T-helper 1 cell treated with Interleukin-12 subunit alpha and Interleukin-12 subunit beta and Interleukin-4 antibody, amounts not matched to agents 30 μg/mL and 1 μg/mL, for 36 hours (primary cell): ENCODE data around the gene KCTD17.
A peak's percentile ranks its signal among the peaks of the same experiment; 100 is the strongest.

Experiments
- H3K27ac Mint-ChIP-seq: one replicate; pipeline ENCODE4 v1.8.0; 2021; ENCODE audit warnings: mild to moderate bottlenecking, mixed read lengths
- H3K27me3 Mint-ChIP-seq: one replicate; pipeline ENCODE4 v1.8.0; 2021; ENCODE audit warnings: low read depth, mixed read lengths
- H3K36me3 Mint-ChIP-seq: one replicate; pipeline ENCODE4 v1.8.0; 2021; ENCODE audit warnings: low read depth, mixed read lengths
- H3K4me1 Mint-ChIP-seq: one replicate; pipeline ENCODE4 v1.8.0; 2021; ENCODE audit warnings: low read depth, mixed read lengths
- H3K4me3 Mint-ChIP-seq: one replicate; pipeline ENCODE4 v1.8.0; 2021; ENCODE audit warnings: mild to moderate bottlenecking, moderate library complexity, mixed read lengths
- H3K9me3 Mint-ChIP-seq: one replicate; pipeline ENCODE4 v1.8.0; 2021; ENCODE audit warnings: mixed read lengths

Gene KCTD17

DNA sequence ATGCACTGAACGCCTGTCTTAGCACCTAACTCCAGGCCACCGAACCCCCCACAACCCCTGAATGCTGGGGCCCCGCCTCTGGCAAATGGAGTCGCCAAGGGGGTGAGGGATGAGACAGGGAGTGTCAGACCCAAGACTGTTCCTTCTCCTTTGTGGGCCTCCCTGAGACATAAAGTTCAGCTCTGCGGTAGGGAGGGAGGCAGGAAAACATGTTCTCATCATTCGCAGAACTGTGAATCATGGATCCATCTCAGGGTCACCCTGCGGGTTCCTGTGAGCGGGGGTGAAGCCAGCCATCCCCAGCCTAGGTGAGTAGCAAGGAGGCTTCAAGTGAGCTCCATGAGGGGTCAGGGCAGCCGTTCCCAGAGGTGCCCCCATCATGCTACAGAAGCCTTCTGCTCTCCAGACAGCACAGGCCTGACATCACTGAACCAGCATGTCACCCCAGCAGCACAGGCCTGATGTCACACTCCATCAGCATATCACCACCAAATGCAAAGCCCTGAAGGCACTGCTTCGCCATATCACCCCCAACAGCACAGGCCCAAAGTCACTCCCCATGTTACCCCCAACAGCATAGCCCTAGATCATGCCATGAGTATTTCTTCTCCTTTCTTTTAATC lies 30.8 kb downstream of the KCTD17 start:
- peak overlapping the region; percentile 97 for H3K27ac Mint-ChIP-seq
- no peaks in the 10 kb centered on the region for H3K27me3 Mint-ChIP-seq
- H3K36me3 Mint-ChIP-seq: peaks cover 7% of the 10 kb centered on the region
- H3K4me3 Mint-ChIP-seq: peak overlapping the region; percentile 0
- H3K9me3 Mint-ChIP-seq: no peaks in the 10 kb centered on the region
- peaks cover 56% of the 10 kb centered on the region for H3K4me1 Mint-ChIP-seq

DNA sequence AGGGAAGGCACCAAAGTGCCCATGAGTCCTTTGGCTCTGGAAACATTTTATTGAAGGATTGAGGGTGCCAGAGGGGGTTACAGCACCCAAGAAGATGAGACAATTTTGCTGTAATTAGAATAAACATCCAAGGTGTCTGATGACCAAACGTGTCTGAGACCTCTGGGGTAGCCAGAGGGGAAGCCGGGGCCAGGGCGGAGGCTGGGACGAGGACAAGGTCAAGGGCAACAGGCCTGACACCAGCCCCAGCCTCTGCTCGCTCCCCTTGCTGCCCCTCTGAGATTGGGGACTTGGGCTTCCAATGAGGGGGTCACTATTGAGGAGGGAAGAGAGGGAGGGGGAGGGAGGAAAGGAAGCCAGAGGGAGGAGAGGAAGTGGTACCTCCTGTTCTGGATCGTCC lies 32.4 kb downstream of the KCTD17 start:
- H3K9me3 Mint-ChIP-seq: no peaks in the 10 kb centered on the region
- no peaks in the 10 kb centered on the region for H3K27me3 Mint-ChIP-seq
- peak overlapping the region; percentile 83 for H3K27ac Mint-ChIP-seq
- peaks cover 57% of the 10 kb centered on the region for H3K4me1 Mint-ChIP-seq
- peaks cover 7% of the 10 kb centered on the region for H3K36me3 Mint-ChIP-seq
- no peak overlapping the region for H3K4me3 Mint-ChIP-seq

DNA sequence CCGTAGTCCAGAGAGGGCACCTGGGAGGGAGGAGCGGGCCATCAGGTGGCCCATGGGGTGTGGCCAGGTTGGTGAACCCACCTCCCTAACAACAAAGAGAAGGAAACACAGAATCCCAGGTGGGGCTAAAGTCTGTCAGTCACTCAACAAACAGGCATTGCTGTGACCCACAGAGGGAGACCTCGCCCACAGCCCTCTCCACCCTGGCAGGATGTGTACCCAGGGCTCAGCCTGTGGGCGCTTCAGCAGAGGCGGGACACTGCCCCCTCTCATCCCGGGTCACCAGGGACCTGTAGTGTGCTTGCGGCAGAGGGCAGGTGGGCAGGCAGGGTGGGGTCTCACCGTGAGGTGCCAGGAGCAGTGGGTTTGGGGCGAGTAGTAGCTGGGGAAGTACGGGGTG lies 32.8 kb downstream of the KCTD17 start:
- no peaks in the 10 kb centered on the region for H3K9me3 Mint-ChIP-seq
- peaks cover 7% of the 10 kb centered on the region for H3K36me3 Mint-ChIP-seq
- H3K27ac Mint-ChIP-seq: peak overlapping the region; percentile 15
- H3K4me3 Mint-ChIP-seq: no peak overlapping the region
- H3K27me3 Mint-ChIP-seq: no peaks in the 10 kb centered on the region
- peaks cover 54% of the 10 kb centered on the region for H3K4me1 Mint-ChIP-seq

DNA sequence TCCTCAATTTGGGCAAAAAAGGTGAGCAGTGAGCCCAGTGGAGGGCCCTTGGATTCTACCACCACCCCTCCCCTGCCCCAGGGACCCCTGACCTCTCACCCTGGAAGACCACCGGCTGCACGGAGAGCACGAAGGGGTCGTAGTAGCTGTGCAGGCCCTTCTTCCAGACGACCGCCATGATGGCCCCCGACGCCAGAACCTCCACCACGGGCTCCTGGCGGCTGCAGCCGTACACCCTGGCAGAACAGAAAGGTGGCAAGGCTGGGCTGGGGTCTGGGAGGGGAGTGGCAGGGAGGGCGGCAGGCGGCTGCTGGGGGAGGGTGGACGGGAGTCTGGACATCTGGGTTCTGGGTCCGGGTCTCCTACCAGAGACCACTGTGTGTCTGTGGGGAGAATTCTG lies 34.6 kb downstream of the KCTD17 start:
- Mint-ChIP-seq H3K9me3 (no peaks in the 10 kb centered on the region), H3K27ac (no peak overlapping the region), H3K4me1 (peaks cover 44% of the 10 kb centered on the region), H3K4me3 (no peak overlapping the region), H3K36me3 (peaks cover 6% of the 10 kb centered on the region), H3K27me3 (no peaks in the 10 kb centered on the region)

DNA sequence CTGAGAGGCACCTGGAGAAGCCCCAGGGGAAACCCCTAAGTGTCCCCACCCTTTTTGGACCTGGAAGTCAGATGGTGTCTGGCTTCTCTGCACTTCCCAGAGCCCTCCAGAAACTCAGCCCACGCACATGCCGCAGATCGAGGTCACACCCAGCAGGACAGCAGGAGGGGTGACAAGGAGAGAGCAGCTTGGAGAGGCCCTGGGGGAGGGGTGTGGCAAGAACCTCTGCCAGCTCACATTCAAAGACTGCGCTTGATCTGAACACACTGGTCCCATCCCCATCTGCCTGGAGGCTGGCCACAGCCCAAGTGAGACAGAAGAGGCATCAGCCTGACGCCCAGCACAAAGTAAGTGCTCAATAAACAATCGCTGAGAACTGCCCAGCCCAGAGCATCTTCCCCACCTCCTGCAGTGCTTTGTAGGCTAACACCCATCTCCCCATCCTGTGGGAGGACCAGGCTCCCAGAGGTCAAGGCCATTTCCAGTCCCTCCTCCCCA lies 36.6 kb downstream of the KCTD17 start:
- H3K36me3 Mint-ChIP-seq: peaks cover 3% of the 10 kb centered on the region
- H3K4me3 Mint-ChIP-seq: peak overlapping the region; percentile 26
- H3K9me3 Mint-ChIP-seq: no peaks in the 10 kb centered on the region
- H3K27ac Mint-ChIP-seq: peak overlapping the region; percentile 63
- peaks cover 28% of the 10 kb centered on the region for H3K4me1 Mint-ChIP-seq
- H3K27me3 Mint-ChIP-seq: no peaks in the 10 kb centered on the region

DNA sequence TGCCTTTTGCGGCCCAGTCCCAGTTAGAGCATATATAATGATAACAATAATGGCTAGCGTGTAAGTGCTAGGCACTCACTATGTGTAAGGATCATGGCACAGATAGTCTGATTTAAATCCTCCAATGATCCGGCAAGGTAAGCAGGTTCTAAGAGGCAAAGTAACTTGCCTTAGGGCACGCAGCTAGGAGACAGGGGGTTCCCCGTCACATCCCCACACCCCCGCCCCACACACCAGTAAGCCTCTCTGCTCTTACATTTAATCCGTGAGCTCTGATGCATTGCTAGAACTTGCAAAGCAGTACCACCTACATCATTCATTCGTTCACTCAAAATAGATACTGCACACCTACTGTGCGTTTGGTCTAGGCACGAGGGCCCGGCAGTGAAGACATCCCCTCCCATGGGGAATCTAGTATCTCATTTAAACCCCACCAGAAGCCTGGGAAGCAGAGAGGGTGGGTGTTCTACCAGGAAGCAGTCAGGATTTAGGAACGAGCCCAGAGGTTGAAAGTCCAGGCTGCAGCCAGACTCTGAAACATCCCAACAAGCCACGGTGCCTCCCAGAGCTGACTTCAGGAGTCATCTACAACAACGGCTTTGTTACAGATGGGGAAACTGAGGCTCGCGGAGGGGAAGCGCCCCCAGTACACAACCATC lies 37.3 kb downstream of the KCTD17 start:
- Mint-ChIP-seq H3K9me3 (no peaks in the 10 kb centered on the region), H3K4me1 (peaks cover 21% of the 10 kb centered on the region), H3K27ac (peak overlapping the region; percentile 23), H3K27me3 (no peaks in the 10 kb centered on the region), H3K4me3 (no peak overlapping the region), H3K36me3 (no peaks in the 10 kb centered on the region)

DNA sequence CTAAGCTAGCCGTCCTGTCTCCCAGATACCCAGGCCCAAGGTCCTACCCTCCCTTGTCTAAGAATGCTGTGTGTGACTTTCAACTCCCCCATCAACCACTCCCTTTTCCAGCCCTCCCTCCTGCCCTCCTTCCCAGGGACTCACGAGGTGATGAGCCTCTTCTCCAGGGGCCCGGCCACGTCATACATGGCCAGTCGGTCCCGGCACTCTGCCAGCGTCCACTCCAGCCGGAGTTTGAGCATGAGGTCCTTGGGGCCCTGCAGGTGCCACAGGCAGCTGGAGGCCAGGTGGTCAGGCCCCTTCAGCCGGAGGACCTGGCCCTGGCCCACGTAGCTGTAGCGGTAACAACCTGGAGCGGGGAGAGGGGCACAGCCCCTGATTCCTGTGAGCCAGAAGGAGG lies 37.9 kb downstream of the KCTD17 start:
- no peak overlapping the region for H3K4me3 Mint-ChIP-seq
- peaks cover 23% of the 10 kb centered on the region for H3K4me1 Mint-ChIP-seq
- no peaks in the 10 kb centered on the region for H3K9me3 Mint-ChIP-seq
- H3K27ac Mint-ChIP-seq: no peak overlapping the region
- H3K27me3 Mint-ChIP-seq: peaks cover 4% of the 10 kb centered on the region
- H3K36me3 Mint-ChIP-seq: no peaks in the 10 kb centered on the region

DNA sequence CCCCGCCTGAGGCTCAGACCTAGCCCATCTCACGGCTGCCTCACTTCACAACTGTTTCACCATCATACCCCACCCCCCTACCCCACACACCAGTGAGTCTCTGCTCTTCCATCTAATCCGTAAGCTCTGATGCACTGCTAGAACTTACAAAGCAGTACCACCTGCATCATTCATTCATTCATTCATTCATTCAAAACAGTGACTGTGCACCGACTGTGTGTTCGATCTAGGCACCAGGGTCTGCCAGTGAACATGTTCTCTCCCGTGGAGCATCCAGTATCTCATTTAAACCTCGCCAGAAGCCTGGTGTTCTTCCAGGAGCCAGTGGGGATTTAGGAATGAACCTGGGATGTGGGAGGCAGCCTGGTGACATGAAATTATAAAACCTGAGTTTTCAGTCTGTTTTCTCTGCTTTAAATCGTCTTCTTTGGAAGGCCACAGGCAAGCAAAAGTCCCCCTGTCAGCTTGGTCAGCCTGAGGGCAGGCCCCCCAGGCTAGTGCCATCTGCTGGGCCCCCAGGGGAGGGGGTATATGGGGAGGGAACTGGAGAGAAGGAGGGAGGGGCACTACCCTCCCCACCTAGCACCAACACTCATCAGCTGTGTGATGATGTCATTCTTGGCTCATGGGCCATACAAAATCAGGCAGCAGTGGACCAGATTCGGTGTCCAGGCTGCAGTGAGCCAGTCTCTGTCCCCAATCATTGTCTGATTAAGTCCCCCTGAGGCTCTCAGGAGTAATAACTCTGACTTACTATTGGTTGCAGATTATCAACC lies 39.6 kb downstream of the KCTD17 start:
- H3K36me3 Mint-ChIP-seq: no peaks in the 10 kb centered on the region
- H3K9me3 Mint-ChIP-seq: no peaks in the 10 kb centered on the region
- H3K4me3 Mint-ChIP-seq: no peak overlapping the region
- peaks cover 29% of the 10 kb centered on the region for H3K4me1 Mint-ChIP-seq
- no peak overlapping the region for H3K27ac Mint-ChIP-seq
- peaks cover 10% of the 10 kb centered on the region for H3K27me3 Mint-ChIP-seq

DNA sequence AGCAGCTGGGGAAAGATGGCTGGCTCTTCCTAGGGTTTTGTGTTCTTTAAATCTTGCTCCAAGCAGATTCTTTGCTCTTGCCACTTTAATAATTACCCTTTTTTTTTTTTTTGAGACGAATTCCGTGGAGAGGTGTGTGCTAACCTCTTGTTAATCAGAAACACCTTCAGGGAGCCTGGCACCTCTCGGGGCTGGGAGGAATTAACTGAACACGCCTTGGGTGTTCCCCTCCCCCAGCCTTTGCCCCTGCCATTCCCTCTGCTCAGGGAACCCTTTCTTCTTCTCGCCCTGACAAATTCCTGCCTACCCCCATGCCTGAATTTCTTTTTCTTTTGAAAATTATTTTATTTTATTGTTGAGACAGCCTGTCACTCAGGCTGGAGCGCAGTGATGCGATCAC lies 40.5 kb downstream of the KCTD17 start:
- H3K4me3 Mint-ChIP-seq: no peak overlapping the region

DNA sequence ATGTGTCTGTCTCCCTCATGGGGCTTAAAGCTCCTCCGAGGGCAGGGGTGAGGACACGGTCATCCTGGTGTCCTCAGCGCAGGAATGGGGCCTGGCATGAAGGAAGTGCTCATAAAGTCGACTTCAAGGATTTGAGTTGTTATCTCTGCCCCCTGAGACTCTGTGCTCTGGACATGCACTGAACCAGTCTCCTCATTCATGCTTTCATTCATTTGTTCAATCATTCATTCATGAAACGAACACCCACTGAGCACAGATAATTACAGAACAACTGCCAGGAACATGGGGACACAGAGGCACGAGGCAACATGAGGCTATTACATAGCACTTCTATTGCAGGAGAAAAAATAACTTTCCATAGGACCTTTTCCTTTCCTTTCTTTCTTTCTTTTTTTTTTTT lies 41.5 kb downstream of the KCTD17 start:
- peaks cover 26% of the 10 kb centered on the region for H3K4me1 Mint-ChIP-seq
- no peaks in the 10 kb centered on the region for H3K36me3 Mint-ChIP-seq
- no peaks in the 10 kb centered on the region for H3K9me3 Mint-ChIP-seq
- H3K4me3 Mint-ChIP-seq: no peak overlapping the region
- peaks cover 10% of the 10 kb centered on the region for H3K27me3 Mint-ChIP-seq
- no peak overlapping the region for H3K27ac Mint-ChIP-seq

More for the DNA sequence above, 40.5 kb downstream of the KCTD17 start:
- Mint-ChIP-seq H3K27me3 (peaks cover 10% of the 10 kb centered on the region), H3K27ac (no peak overlapping the region), H3K9me3 (no peaks in the 10 kb centered on the region), H3K4me1 (peaks cover 31% of the 10 kb centered on the region), H3K36me3 (no peaks in the 10 kb centered on the region)

DNA sequence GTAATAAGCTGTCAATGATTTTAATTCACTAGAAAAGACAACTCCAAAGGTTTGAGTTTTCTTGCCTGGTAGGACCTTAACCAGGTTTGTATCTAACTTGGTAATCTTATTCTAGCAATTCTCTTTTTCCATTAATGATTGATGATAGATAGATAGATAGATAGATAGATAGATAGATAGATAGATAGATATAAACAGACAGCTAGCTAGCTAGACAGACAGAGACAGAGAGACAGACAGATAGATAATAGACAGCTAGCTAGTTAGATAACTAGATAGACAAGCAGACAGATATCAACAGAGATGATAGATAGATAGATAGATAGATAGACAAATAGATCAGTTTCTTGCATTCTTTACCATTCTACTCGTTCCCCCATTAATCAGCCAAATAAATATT lies 42.7 kb downstream of the KCTD17 start:
- H3K27ac Mint-ChIP-seq: no peak overlapping the region
- no peaks in the 10 kb centered on the region for H3K9me3 Mint-ChIP-seq
- peaks cover 25% of the 10 kb centered on the region for H3K4me1 Mint-ChIP-seq
- no peak overlapping the region for H3K4me3 Mint-ChIP-seq
- H3K36me3 Mint-ChIP-seq: no peaks in the 10 kb centered on the region
- peaks cover 10% of the 10 kb centered on the region for H3K27me3 Mint-ChIP-seq

DNA sequence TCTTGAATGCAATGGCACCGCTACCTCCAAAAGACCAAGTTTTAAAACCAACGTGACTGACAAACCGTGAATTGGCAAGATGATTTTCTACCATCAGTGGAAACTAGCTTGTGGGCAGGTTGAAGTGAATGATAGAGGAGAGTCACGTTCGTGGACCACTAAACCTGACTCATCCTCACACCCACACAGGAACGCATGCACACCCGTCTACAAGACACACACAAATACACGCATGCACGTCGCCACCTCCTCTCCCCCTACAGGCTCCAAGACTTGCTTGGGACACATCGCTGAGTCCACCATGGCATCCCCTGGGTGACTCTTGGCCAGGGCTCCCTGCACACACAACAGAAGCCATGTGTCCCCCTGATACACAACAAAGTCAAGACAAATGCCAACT lies 43.6 kb downstream of the KCTD17 start:
- H3K9me3 Mint-ChIP-seq: no peaks in the 10 kb centered on the region
- H3K27me3 Mint-ChIP-seq: peaks cover 10% of the 10 kb centered on the region
- peaks cover 27% of the 10 kb centered on the region for H3K4me1 Mint-ChIP-seq
- H3K36me3 Mint-ChIP-seq: no peaks in the 10 kb centered on the region
- no peak overlapping the region for H3K27ac Mint-ChIP-seq
- no peak overlapping the region for H3K4me3 Mint-ChIP-seq

DNA sequence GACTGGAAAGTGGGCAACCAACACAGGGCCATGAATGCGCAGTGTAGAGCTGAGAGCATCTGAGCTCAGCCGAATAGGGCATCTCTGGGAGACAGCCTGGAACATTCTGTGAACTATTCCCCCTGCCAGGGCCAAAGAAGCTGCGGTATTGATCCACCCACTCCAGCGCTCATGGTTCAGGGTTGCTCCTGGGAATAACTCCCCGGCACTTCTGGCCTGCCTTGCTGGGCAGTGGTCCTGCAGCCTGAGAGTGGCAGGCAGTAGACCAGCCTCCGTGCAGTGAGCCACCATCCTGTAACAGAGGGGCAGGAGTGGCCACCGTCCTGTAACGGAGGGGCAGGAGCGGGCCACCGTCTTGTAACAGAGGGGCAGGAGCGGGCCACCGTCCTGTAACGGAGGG lies 45.8 kb downstream of the KCTD17 start:
- H3K27ac Mint-ChIP-seq: no peak overlapping the region
- no peak overlapping the region for H3K4me3 Mint-ChIP-seq
- H3K9me3 Mint-ChIP-seq: no peaks in the 10 kb centered on the region
- peaks cover 29% of the 10 kb centered on the region for H3K4me1 Mint-ChIP-seq
- H3K27me3 Mint-ChIP-seq: peaks cover 10% of the 10 kb centered on the region
- no peaks in the 10 kb centered on the region for H3K36me3 Mint-ChIP-seq

DNA sequence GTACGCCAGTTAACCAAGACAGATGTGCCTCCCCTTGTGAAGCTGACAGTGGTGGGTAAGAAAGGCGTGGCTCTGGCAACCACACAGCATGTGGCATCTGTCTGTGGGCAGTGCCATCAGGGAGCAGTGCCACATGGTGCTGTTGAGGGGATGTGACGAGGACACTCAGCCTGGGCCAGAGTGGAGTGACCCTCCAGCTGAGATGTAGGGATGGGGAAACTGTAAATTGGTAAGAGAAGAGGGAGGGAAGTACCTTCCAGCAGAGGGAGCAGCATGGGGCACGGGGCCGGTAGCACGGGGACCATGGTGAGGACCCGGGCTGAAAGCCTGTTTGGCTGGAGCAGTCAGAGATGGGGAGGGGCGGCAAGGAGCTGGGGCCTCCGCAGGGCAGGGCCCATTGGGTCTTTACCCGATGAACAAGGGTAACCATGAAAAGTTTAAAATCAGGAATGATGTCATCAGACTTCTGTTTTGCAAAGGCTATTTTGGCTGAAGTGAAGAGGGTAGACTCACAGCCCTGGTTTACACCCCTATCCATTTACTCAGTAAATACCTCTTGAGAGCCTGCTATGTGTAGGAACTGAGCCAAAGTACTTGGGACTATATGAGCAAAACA lies 47.5 kb downstream of the KCTD17 start:
- Mint-ChIP-seq H3K4me3 (no peak overlapping the region), H3K4me1 (peaks cover 29% of the 10 kb centered on the region), H3K36me3 (no peaks in the 10 kb centered on the region), H3K27me3 (peaks cover 9% of the 10 kb centered on the region), H3K9me3 (no peaks in the 10 kb centered on the region), H3K27ac (peak overlapping the region; percentile 67)
